ENCODE measurements around the gene CDHR2. TPM values are rescaled to one million over a fixed set of nuclear protein-coding genes. Genes with fewer than 3 reads are reported as not detected.

Gene CDHR2
- polyA plus RNA-seq, 1 experiment = not detected

DNA sequence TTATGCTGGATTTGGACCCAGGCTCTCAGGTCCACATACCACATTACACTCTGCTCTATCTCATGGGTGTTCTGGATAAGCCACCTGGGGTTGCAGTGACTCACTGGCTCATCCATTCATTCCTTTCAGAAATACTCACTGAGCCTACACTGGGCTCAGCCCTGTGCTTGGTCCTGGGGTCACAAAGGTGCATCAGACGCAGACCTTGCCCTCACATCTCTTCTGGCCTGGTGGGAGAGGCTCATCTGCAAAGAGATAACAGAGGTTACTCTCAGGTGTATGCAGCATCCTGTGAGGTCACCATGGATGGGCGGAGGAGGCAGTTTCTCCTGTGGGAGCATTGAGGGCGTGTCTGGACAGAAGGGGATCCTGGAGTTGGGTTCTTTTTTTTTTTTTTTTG lies 12.1 kb downstream of the CDHR2 start:
- ChIA-PET POLR2A (no interaction called here), CTCF (interaction anchor here (0.7 to 0.9 kb wide), 2 partner anchors 12 kb away, joined by 3 read pairs; no protein-coding TSS in a partner anchor)
- DNase-seq (ENCODE audit: low read depth) = no peak
- Histone ChIP-seq H3K36me3 (ENCODE audit: control insufficient read depth, insufficient read depth, low read length) (no peaks in the 10 kb centered on the region), H3K4me3 (ENCODE audit: low read depth, low read length) (no peak overlapping the region), H3K27me3 (ENCODE audit: control insufficient read depth, insufficient read depth, low read length) (peaks cover 3% of the 10 kb centered on the region; the same call in 1 of the 2 replicates)
- no peak for TF ChIP-seq CTCF (IDR thresholded peaks at IDR 0.05; ENCODE audit: insufficient read depth, low read depth, low read length)

- no peak for TF ChIP-seq CTCF (IDR thresholded peaks at IDR 0.05; ENCODE audit: insufficient read depth, low read depth, low read length)
- Histone ChIP-seq H3K27me3 (ENCODE audit: control insufficient read depth, insufficient read depth, low read length) (peaks cover 6% of the 10 kb centered on the region; the same call in 1 of the 2 replicates), H3K4me3 (ENCODE audit: low read depth, low read length) (no peak overlapping the region), H3K36me3 (ENCODE audit: control insufficient read depth, insufficient read depth, low read length) (no peaks in the 10 kb centered on the region)
- DNase-seq (ENCODE audit: low read depth) = no peak
- ChIA-PET POLR2A (no interaction called here), CTCF (interaction anchor here (0.7 to 1.9 kb wide), 4 partner anchors 10 to 146 kb away, joined by 3 to 15 read pairs (median 6); partner anchors contain the start of gene CLTB)
Measured at GRCh38 chr5:176562189-176562588, 13.0 kb downstream of the CDHR2 start.

GRCh38 chr5:176564002-176564401 lies 14.9 kb downstream of the CDHR2 start:
- no peak for DNase-seq (ENCODE audit: low read depth)
- ChIA-PET CTCF (interaction anchor here (1.7 kb wide), 1 partner anchor 8 kb away, joined by 15 read pairs; no protein-coding TSS in a partner anchor), POLR2A (no interaction called here)
- Histone ChIP-seq H3K4me3 (ENCODE audit: low read depth, low read length) (no peak overlapping the region), H3K36me3 (ENCODE audit: control insufficient read depth, insufficient read depth, low read length) (no peaks in the 10 kb centered on the region), H3K27me3 (ENCODE audit: control insufficient read depth, insufficient read depth, low read length) (peaks cover 6% of the 10 kb centered on the region; the same call in 1 of the 2 replicates)
- no peak for TF ChIP-seq CTCF (IDR thresholded peaks at IDR 0.05; ENCODE audit: insufficient read depth, low read depth, low read length)

- no peak for DNase-seq (ENCODE audit: low read depth)
- H3K27me3 ChIP-seq (ENCODE audit: control insufficient read depth, insufficient read depth, low read length) = peaks cover 6% of the 10 kb centered on the region; the same call in 1 of the 2 replicates
- ChIA-PET POLR2A (no interaction called here), CTCF (interaction anchor here (0.6 to 1.2 kb wide), 3 partner anchors 8 to 149 kb away, joined by 3 to 7 read pairs (median 3); no protein-coding TSS in a partner anchor)
- H3K36me3 ChIP-seq (ENCODE audit: control insufficient read depth, insufficient read depth, low read length) = no peaks in the 10 kb centered on the region
- TF ChIP-seq CTCF (IDR thresholded peaks at IDR 0.05; ENCODE audit: insufficient read depth, low read depth, low read length) = no peak
- H3K4me3 ChIP-seq (ENCODE audit: low read depth, low read length) = no peak overlapping the region
Measured at GRCh38 chr5:176565760-176566288, 16.7 kb downstream of the CDHR2 start.

GRCh38 chr5:176568657-176569056 lies 19.5 kb downstream of the CDHR2 start:
- DNase-seq (ENCODE audit: low read depth) = no peak
- TF ChIP-seq CTCF (IDR thresholded peaks at IDR 0.05; ENCODE audit: insufficient read depth, low read depth, low read length) = no peak
- no peaks in the 10 kb centered on the region for H3K36me3 ChIP-seq (ENCODE audit: control insufficient read depth, insufficient read depth, low read length)
- ChIA-PET CTCF (interaction anchor here (0.7 to 1.4 kb wide), 2 partner anchors 9 to 26 kb away, joined by 3 to 4 read pairs; no protein-coding TSS in a partner anchor), POLR2A (no interaction called here)
- peaks cover 3% of the 10 kb centered on the region; the same call in 1 of the 2 replicates for H3K27me3 ChIP-seq (ENCODE audit: control insufficient read depth, insufficient read depth, low read length)
- no peak overlapping the region for H3K4me3 ChIP-seq (ENCODE audit: low read depth, low read length)

Data from BJ (cell line).